A673 (cell line): ENCODE measurements around the gene VPS11. TPM values are rescaled to one million over a fixed set of nuclear protein-coding genes. Genes with fewer than 3 reads are reported as not detected.

ENCODE experiments used
- BruUV-seq: library from RNA; stranded (reverse); fragments of 400-500 nt; replicated peaks from 2 replicates; lab custom pipeline; 2021; lab: Mats Ljungman, UMichigan
- CTCF ChIA-PET: fragments of 300-600 bp; sonication (Branson Sonifier 250); formaldehyde crosslinking; loops from one replicate; lab custom pipeline; 2022; ENCODE audit warnings: antibody characterized with exemption; lab: Charles Lee
- POLR2A ChIA-PET: fragments of 300-600 bp; sonication (Branson Sonifier 250); formaldehyde crosslinking; loops from one replicate; lab custom pipeline; 2022; ENCODE audit warnings: antibody characterized with exemption; ENCODE audit not compliant: low non-redundant PET; lab: Charles Lee
- DNase-seq: peaks from one replicate; pipeline ENCODE4 v3.0.0-alpha.2; 2015; ENCODE audit warnings: low spot score
- H3K27ac ChIP-seq: fragments of 200-600 bp; sonication (generic); 2 replicates; pipeline ENCODE4 v1.5.1; 2016; ENCODE audit warnings: mixed run types, low read depth, mild to moderate bottlenecking, mixed read lengths, antibody characterized with exemption, low read length; ENCODE audit not compliant: poor library complexity, severe bottlenecking
- H3K27me3 ChIP-seq: fragments of 200-600 bp; sonication (generic); replicated peaks from 2 replicates; pipeline ENCODE4 v1.6.1; 2017; ENCODE audit warnings: mixed run types, low read depth, mild to moderate bottlenecking, mixed read lengths, antibody characterized with exemption, low read length; ENCODE audit not compliant: insufficient read depth, poor library complexity
- H3K36me3 ChIP-seq: fragments of 200-600 bp; sonication (generic); 2 replicates; pipeline ENCODE4 v1.6.1; 2016; ENCODE audit warnings: mixed run types, mild to moderate bottlenecking, mixed read lengths, antibody characterized with exemption, low read length; ENCODE audit not compliant: insufficient read depth, poor library complexity, severe bottlenecking
- H3K4me1 ChIP-seq: fragments of 200-600 bp; sonication (generic); 2 replicates; pipeline ENCODE4 v1.6.1; 2017; ENCODE audit warnings: mixed run types, mild to moderate bottlenecking, mixed read lengths, antibody characterized with exemption, low read length; ENCODE audit not compliant: insufficient read depth, poor library complexity, severe bottlenecking
- H3K4me3 ChIP-seq: fragments of 200-600 bp; sonication (generic); 2 replicates; pipeline ENCODE4 v1.5.1; 2016; ENCODE audit warnings: low read depth, mixed run types, mild to moderate bottlenecking, mixed read lengths, low read length; ENCODE audit not compliant: poor library complexity, severe bottlenecking
- H3K9me3 ChIP-seq: fragments of 200-600 bp; sonication (generic); 2 replicates; pipeline ENCODE4 v1.6.1; 2016; ENCODE audit warnings: mixed run types, low read depth, mild to moderate bottlenecking, mixed read lengths, antibody characterized with exemption, low read length; ENCODE audit not compliant: poor library complexity, severe bottlenecking
- EZH2 ChIP-seq: fragments of 200-600 bp; sonication (generic); IDR thresholded peaks from 2 replicates; pipeline ENCODE4 v1.6.1; 2017; ENCODE audit warnings: borderline replicate concordance, low read depth, mild to moderate bottlenecking, mixed read lengths, antibody characterized with exemption, low read length; ENCODE audit not compliant: poor library complexity, severe bottlenecking
- intact Hi-C: fragments of 100-400 bp; cut with micrococcal nuclease; formaldehyde crosslinking; loops from one replicate; pipeline ENCODE4 v1.10.0; 2022; ENCODE audit not compliant: unreplicated experiment
- total RNA-seq: library from RNA; stranded (reverse); gene quantifications from 2 replicates; pipeline ENCODE4 v1.2.3, GENCODE V29; 2021
- TF ChIP-seq, protein P1 (sequence below): fragments of 300-800, 200-600 bp; sonication (generic); conservative IDR thresholded peaks from 2 replicates; pipeline ENCODE4 v1.5.1; 2017; ENCODE audit warnings: low read depth, mild to moderate bottlenecking, antibody characterized with exemption, low read length, moderate library complexity, mixed read lengths

VPS11 gene
- total RNA-seq, 1 experiment from 2014 or later: 26.7 TPM

DNA sequence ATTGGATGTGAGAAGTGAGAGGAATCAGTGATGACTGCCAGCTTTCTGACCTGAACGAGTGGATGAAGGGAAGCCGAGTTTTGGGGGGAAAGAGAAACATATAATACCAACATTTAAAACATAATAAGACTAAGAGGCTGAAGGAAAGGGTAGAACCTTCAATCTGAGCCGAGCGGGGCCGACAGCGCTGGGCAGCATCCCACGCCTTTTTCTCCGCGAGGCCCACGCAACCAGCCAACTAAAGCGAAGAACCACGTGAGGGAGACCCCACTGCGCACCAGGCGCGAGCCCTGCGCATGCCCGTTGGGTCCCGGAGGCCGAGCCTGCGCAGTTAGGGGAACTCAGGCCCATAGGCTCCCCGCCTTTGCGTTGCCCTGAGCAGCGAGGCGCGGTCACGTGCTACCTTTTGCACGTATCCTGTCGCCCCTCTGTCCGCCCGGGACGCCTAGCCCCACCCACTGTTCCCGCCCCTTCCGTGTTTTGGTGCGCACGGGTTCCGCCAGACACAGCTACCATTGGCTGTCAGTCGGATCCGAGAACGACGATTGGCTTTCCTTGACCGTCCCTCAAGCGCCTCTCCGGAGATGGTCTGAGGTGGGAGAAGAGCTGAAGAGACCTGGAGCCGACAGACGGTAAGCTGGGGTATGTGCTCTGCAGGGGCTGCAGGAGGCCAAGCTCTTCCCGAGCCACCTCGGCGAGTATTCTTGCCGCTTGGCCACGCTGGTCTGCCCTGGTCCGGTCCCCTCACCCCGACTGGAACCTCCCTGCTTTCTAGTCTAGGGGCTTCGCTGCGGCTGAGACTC, 53.6 kb downstream of the VPS11 start, which contains the start of gene HINFP:
HINFP (plus strand) TSS at position 573 of the 803 bp plus-strand sequence. CDS start 5,365 bp downstream, outside the sequence.
- H3K27ac ChIP-seq: peak within 1 kb of the TSS; percentile 71
- BruUV-seq: no TSS peak
- peak; percentile 100 for DNase-seq
- no peaks in the 10 kb centered on the region for H3K9me3 ChIP-seq
- peaks cover 14% of the 10 kb centered on the region for H3K4me1 ChIP-seq
- no peaks in the 10 kb centered on the region for H3K27me3 ChIP-seq
- ChIA-PET CTCF (interaction anchor here (0.6 to 0.7 kb wide), 2 partner anchors 85 to 258 kb away, joined by 3 to 5 read pairs; partner anchors contain the start of gene CBL), POLR2A (interaction anchor here (0.5 to 0.9 kb wide), 4 partner anchors 16 to 690 kb away, joined by 4 to 15 read pairs (median 6); partner anchors contain the start of genes ABCG4 and DPAGT1)
- H3K36me3 ChIP-seq: peaks cover under 1% of the 10 kb centered on the region
- intact Hi-C loops: no loop called here
- peak within 1 kb of the TSS; percentile 75 for H3K4me3 ChIP-seq
- TF ChIP-seq EZH2: no peak
- TF ChIP-seq, protein P1, sequence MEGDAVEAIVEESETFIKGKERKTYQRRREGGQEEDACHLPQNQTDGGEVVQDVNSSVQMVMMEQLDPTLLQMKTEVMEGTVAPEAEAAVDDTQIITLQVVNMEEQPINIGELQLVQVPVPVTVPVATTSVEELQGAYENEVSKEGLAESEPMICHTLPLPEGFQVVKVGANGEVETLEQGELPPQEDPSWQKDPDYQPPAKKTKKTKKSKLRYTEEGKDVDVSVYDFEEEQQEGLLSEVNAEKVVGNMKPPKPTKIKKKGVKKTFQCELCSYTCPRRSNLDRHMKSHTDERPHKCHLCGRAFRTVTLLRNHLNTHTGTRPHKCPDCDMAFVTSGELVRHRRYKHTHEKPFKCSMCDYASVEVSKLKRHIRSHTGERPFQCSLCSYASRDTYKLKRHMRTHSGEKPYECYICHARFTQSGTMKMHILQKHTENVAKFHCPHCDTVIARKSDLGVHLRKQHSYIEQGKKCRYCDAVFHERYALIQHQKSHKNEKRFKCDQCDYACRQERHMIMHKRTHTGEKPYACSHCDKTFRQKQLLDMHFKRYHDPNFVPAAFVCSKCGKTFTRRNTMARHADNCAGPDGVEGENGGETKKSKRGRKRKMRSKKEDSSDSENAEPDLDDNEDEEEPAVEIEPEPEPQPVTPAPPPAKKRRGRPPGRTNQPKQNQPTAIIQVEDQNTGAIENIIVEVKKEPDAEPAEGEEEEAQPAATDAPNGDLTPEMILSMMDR: no peak

DNA sequence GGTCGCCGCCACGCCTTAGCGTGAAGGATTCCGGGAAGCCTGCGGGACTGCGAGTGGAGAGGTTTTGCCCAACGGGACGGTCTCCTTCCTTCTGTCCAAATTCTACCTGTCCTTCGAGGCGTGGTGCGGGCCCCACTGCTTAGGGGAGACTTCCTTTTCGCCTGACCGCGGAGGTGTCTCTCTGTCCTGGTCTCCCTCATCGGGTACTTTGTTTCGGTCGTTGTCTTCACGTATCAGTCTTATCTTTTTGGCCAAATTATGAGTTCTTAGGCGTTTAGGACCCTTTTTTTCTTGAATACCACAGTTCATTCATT, 54.1 kb downstream of the VPS11 start:
- ChIA-PET CTCF (interaction anchor here (0.6 kb wide), 1 partner anchor 258 kb away, joined by 5 read pairs; no protein-coding TSS in a partner anchor), POLR2A (interaction anchor here (0.5 to 0.9 kb wide), 4 partner anchors 15 to 691 kb away, joined by 4 to 15 read pairs (median 6); partner anchors contain the start of genes ABCG4 and DPAGT1)
- no peaks in the 10 kb centered on the region for H3K9me3 ChIP-seq
- no peak for DNase-seq
- no peaks in the 10 kb centered on the region for H3K27me3 ChIP-seq
- H3K36me3 ChIP-seq: no peaks in the 10 kb centered on the region
- H3K4me3 ChIP-seq: peak overlapping the region; percentile 75
- H3K27ac ChIP-seq: peak overlapping the region; percentile 71
- intact Hi-C loops: no loop called here
- TSS peak; percentile 72 for BruUV-seq
- TF ChIP-seq, protein P1: no peak
- TF ChIP-seq EZH2: no peak
- H3K4me1 ChIP-seq: peaks cover 14% of the 10 kb centered on the region

DNA sequence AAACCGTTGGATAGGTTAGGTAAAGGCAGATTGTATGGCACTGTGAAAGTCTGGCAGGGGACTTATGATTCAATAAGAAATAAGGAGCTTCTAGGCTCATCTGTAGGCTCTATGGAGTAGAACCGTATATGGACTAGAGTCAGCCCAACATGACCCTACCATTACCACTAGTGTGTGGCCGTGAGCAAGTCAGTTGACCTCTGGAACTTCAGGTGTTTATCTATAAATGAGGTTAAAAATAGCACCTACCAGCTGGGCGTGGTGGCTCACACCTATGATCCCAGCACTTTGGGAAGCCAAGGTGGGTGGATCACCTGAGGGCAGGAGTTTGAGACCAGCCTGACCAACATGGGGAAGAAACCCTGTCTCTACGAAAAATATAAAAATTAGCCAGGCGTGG, 58.2 kb downstream of the VPS11 start:
- Histone ChIP-seq H3K36me3 (peaks cover 4% of the 10 kb centered on the region), H3K4me3 (no peak overlapping the region), H3K27ac (no peak overlapping the region), H3K9me3 (no peaks in the 10 kb centered on the region), H3K4me1 (peaks cover 10% of the 10 kb centered on the region), H3K27me3 (no peaks in the 10 kb centered on the region)
- no TSS peak for BruUV-seq
- intact Hi-C loops: no loop called here
- TF ChIP-seq, protein P1: no peak
- TF ChIP-seq EZH2: no peak
- CTCF ChIA-PET: no interaction called here
- POLR2A ChIA-PET: no interaction called here
- no peak for DNase-seq
